Fibroblast of lung (primary cell): ENCODE data around the gene MAPK8. TPM values are rescaled to one million over a fixed set of nuclear protein-coding genes. Genes with fewer than 3 reads are reported as not detected.

Experiments
- DNase-seq, 2 donors: peaks; one replicate each; pipeline versions ENCODE4 v3.0.0 to v3.0.0-alpha.2; 2010; ENCODE audit warnings: low read depth in 2 of 2
- H2AFZ ChIP-seq: 2 replicates; pipeline ENCODE4 v1.5.1; 2012; ENCODE audit warnings: low read length, control low read depth, inconsistent platforms
- H3K27ac ChIP-seq: 2 replicates; pipeline ENCODE4 v1.5.1; 2011; ENCODE audit warnings: low read length, control low read depth; ENCODE audit not compliant: insufficient read depth
- H3K27me3 ChIP-seq: 2 replicates; pipeline ENCODE4 v1.5.1; 2011; ENCODE audit warnings: mild to moderate bottlenecking, low read length; ENCODE audit not compliant: control insufficient read depth, insufficient read depth
- H3K36me3 ChIP-seq: 2 replicates; pipeline ENCODE4 v1.5.1; 2011; ENCODE audit warnings: low read length; ENCODE audit not compliant: control insufficient read depth, insufficient read depth
- H3K4me1 ChIP-seq: 2 replicates; pipeline ENCODE4 v1.5.1; 2011; ENCODE audit warnings: low read length; ENCODE audit not compliant: control insufficient read depth, insufficient read depth; ENCODE audit errors: extremely low read depth
- H3K4me2 ChIP-seq: 2 replicates; pipeline ENCODE4 v1.5.1; 2011; ENCODE audit warnings: low read length, control low read depth; ENCODE audit not compliant: insufficient read depth; ENCODE audit errors: extremely low read depth
- H3K4me3 ChIP-seq, 4 experiments: fragments of 200-600 bp in 1 of 4; sonication (generic) in 1 of 4; replicated peaks in 1 of 4; 2 replicates each; pipeline ENCODE4 v1.5.1; 2011 to 2016; ENCODE audit warnings: low read length in 4 of 4, low read depth in 3 of 4, mild to moderate bottlenecking in 3 of 4, control low read depth in 2 of 4, inconsistent platforms in 1 of 4, mixed read lengths in 1 of 4; ENCODE audit not compliant: insufficient read depth in 1 of 4; ENCODE audit errors: control extremely low read depth in 1 of 4
- H3K79me2 ChIP-seq: 2 replicates; pipeline ENCODE4 v1.5.1; 2012; ENCODE audit warnings: mild to moderate bottlenecking, low read length, inconsistent platforms; ENCODE audit not compliant: control insufficient read depth, insufficient read depth
- H3K9ac ChIP-seq: 2 replicates; pipeline ENCODE4 v1.5.1; 2011; ENCODE audit warnings: mild to moderate bottlenecking, low read length, control low read depth; ENCODE audit not compliant: insufficient read depth
- H3K9me3 ChIP-seq: 2 replicates; pipeline ENCODE4 v1.5.1; 2012; ENCODE audit warnings: low read depth, low read length; ENCODE audit not compliant: control insufficient read depth, insufficient read depth
- H4K20me1 ChIP-seq: 2 replicates; pipeline ENCODE4 v1.5.1; 2011; ENCODE audit warnings: low read length; ENCODE audit not compliant: control insufficient read depth, insufficient read depth; ENCODE audit errors: extremely low read depth
- EZH2 ChIP-seq: IDR thresholded peaks from 2 replicates; pipeline ENCODE4 v1.5.1; 2012; ENCODE audit warnings: low read length, control low read depth, mild to moderate bottlenecking; ENCODE audit errors: missing control alignments
- polyA plus RNA-seq, 2 donors: library from polyadenylated mRNA; depleted of rRNA in 1 of 2; stranded (reverse) in 1 of 2; unstranded in 1 of 2; fragments of >200 nt; gene quantifications; 2 replicates each; pipeline ENCODE4 v1.2.1, GENCODE V29; 2011 to 2012; ENCODE audit warnings: missing spikeins in 1 of 2
- total RNA-seq: library from RNA; depleted of rRNA; stranded (reverse); fragments of >200 nt; gene quantifications from 2 replicates; pipeline ENCODE4 v1.2.1, GENCODE V29; 2014
- TF ChIP-seq, protein P1 (sequence below), 2 donors: IDR thresholded peaks in 1 of 2; conservative IDR thresholded peaks in 1 of 2; 1 replicate in 1 of 2; 2 replicates in 1 of 2; pipeline ENCODE4 v1.5.1; 2011 to 2012; ENCODE audit warnings: low read length in 2 of 2, control low read depth in 1 of 2, inconsistent platforms in 1 of 2, low read depth in 1 of 2, mild to moderate bottlenecking in 1 of 2

MAPK8 gene
- total and polyA plus RNA-seq, 2 donors (not counting 1 experiment from before 2014, with no cell fraction given) = 29.4 to 53.7 TPM

DNA sequence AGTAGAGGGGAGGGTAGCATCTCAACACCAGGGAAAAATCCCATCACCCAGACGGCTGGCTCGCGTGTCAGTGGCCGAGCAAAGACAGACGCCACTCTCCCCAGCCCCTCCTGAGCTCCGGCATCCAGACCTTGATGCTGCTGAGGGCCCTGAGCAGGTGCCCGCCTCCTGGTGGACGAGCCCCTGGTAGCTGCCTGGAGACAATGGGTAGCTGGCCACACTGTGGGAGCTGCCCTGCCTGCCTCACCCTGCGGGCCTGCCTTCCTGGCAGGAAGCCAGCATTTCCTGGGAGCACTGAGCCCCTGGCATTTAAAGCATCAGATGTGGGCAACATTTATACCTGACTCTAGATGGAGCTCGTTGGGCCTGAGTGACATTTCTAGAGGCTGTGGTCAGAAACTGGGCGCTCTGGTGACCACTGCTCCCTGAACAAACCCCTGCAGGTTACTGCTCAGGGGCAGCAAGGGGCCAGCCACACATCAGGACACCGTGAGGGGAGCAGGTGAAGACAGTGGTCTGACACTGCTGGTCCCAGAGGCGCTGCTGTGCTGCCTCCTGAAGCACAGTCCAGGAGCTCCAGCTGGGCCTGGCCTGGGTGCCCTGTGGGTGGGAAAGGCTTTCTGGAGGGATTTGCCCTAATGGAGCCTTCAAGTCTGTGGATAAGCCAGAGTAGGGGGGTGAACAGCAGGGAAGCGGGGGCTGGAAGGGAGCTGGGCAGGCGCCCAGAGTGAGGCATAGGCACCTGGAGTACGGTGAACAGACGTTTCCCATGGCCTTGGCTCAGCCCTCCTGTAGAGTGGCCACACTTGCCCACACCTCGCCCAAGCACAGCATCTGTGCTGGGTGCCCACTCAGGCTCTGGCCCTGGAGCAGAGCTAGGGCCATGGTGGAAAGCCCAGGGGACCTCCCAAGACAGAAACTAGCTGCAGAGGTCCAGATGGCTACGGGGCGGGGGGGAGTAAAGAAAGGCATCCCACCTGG is 138.7 kb downstream of the MAPK8 start:
- Histone ChIP-seq H3K4me3 (no peak overlapping the region), H3K4me1 (peaks cover 6% of the 10 kb centered on the region), H3K27me3 (no peaks in the 10 kb centered on the region), H3K36me3 (peaks cover 18% of the 10 kb centered on the region), H3K79me2 (peaks cover 5% of the 10 kb centered on the region), H4K20me1 (no peaks in the 10 kb centered on the region), H2AFZ (no peak overlapping the region), H3K27ac (no peak overlapping the region), H3K4me2 (no peak overlapping the region), H3K9ac (no peak overlapping the region), H3K9me3 (no peaks in the 10 kb centered on the region)
- DNase-seq = no peak
- TF ChIP-seq EZH2 = no peak
- TF ChIP-seq, protein P1, sequence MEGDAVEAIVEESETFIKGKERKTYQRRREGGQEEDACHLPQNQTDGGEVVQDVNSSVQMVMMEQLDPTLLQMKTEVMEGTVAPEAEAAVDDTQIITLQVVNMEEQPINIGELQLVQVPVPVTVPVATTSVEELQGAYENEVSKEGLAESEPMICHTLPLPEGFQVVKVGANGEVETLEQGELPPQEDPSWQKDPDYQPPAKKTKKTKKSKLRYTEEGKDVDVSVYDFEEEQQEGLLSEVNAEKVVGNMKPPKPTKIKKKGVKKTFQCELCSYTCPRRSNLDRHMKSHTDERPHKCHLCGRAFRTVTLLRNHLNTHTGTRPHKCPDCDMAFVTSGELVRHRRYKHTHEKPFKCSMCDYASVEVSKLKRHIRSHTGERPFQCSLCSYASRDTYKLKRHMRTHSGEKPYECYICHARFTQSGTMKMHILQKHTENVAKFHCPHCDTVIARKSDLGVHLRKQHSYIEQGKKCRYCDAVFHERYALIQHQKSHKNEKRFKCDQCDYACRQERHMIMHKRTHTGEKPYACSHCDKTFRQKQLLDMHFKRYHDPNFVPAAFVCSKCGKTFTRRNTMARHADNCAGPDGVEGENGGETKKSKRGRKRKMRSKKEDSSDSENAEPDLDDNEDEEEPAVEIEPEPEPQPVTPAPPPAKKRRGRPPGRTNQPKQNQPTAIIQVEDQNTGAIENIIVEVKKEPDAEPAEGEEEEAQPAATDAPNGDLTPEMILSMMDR (conservative IDR thresholded peaks at IDR 0.05 in 1 of 2, IDR thresholded peaks at IDR 0.05 in 1 of 2; ENCODE audit: low read depth in 1 of 2, low read length in 2 of 2) = no peak

- TF ChIP-seq, protein P1 (conservative IDR thresholded peaks at IDR 0.05 in 1 of 2, IDR thresholded peaks at IDR 0.05 in 1 of 2; ENCODE audit: low read depth in 1 of 2, low read length in 2 of 2) = no peak
- no peak for TF ChIP-seq EZH2
- Histone ChIP-seq H2AFZ (no peak overlapping the region), H3K27ac (no peak overlapping the region), H3K4me1 (peaks cover 5% of the 10 kb centered on the region), H3K79me2 (peaks cover 5% of the 10 kb centered on the region), H3K9me3 (no peaks in the 10 kb centered on the region), H3K4me2 (no peak overlapping the region), H4K20me1 (no peaks in the 10 kb centered on the region), H3K9ac (no peak overlapping the region), H3K4me3 (no peak overlapping the region), H3K27me3 (no peaks in the 10 kb centered on the region), H3K36me3 (peaks cover 19% of the 10 kb centered on the region)
- DNase-seq = no peak
These were observed 139.5 kb downstream of the MAPK8 start for GRCh38 chr10:48445932-48446331.

DNA sequence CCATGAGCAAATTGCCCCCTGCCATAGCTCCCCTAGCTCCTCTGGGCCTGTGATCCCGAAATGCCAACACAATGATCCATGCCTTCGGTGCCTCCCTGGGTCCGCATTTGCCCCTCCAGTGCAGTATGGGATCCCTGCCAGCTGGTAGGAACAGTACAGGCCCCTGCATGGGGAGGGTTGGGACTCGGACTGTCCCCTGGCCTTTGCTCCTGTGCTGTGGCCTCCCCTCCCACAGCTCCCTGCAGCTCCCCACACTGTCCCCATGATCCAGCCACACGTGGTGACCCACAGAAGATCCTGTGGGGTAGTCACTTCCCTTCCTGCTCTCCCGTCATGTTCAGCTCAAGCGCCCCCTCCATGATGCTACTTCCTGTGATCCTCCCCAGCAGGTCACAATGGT is 140.3 kb downstream of the MAPK8 start:
- H4K20me1 ChIP-seq = no peaks in the 10 kb centered on the region
- no peak for DNase-seq

More for the DNA sequence above, 140.3 kb downstream of the MAPK8 start:
- Histone ChIP-seq H3K27ac (no peak overlapping the region), H3K4me1 (peaks cover 5% of the 10 kb centered on the region), H3K9me3 (no peaks in the 10 kb centered on the region), H3K36me3 (peaks cover 23% of the 10 kb centered on the region), H3K79me2 (peaks cover 6% of the 10 kb centered on the region), H3K4me2 (no peak overlapping the region), H3K9ac (no peak overlapping the region), H2AFZ (no peak overlapping the region), H3K27me3 (no peaks in the 10 kb centered on the region), H3K4me3 (no peak overlapping the region)
- TF ChIP-seq, protein P1 (conservative IDR thresholded peaks at IDR 0.05 in 1 of 2, IDR thresholded peaks at IDR 0.05 in 1 of 2; ENCODE audit: low read depth in 1 of 2, low read length in 2 of 2) = no peak
- no peak for TF ChIP-seq EZH2
